Measurements from ENCODE around the gene DMPK.
A peak's percentile ranks its signal among the peaks of the same experiment; 100 is the strongest.
"Not testable (repeated sequence)": the region's sequence is repeated elsewhere in the genome, so short reads cannot be mapped to it uniquely, and the experiment has no call there.

Gene DMPK

DNA sequence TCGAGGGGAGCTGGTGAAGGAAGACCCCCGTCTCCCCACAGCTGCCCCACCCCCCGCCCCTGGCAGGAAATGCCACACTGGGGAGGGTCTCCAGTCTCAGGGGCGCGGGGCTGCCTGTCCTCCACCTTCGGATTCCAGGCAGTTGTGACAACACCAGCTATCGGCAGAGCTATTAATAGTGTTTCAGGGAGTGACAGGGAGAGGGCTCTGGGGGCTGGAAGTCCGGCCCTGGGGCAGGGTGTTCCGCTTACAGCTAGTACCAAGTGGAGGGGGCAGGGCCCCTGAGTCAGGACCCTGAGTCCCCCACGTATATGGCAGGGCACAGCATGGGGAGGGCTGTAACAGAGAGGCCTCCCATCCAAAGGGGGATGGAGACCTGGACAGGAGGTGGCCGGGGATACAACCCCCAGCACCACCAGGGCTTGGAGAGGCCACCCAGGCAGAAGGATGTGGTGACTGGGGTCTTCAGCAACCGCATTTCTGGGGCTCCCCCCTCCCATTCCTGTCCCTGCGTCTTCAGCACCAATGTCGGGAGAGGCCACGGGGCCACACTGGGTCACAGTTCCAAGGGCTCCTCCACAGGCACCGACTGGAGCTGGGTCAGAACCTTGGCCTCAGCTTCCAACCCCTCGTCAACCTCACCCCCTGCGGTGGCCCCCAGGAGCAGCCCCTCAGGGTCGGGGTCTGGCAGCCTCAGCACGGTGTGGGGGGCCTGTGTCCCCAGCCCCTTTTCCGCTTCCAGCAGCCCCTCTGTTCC, 17.2 kb downstream of the DMPK start:
- Histone ChIP-seq H3K36me3 (ENCODE audit: control insufficient read depth, insufficient read depth, low read length, severe bottlenecking) (no peaks in the 10 kb centered on the region), H3K4me1 (ENCODE audit: control insufficient read depth, insufficient read depth, low read length) (peaks cover 28% of the 10 kb centered on the region), H3K9ac (ENCODE audit: low read length) (no peak overlapping the region), H3K27me3 (replicated peaks; ENCODE audit: control insufficient read depth, insufficient read depth, low read length) (no peaks in the 10 kb centered on the region), H3K9me3 (ENCODE audit: control insufficient read depth, low read length) (no peaks in the 10 kb centered on the region), H3K4me3 (ENCODE audit: low read length) (no peak overlapping the region)
- no peak for DNase-seq (ENCODE audit: low read depth)

DNA sequence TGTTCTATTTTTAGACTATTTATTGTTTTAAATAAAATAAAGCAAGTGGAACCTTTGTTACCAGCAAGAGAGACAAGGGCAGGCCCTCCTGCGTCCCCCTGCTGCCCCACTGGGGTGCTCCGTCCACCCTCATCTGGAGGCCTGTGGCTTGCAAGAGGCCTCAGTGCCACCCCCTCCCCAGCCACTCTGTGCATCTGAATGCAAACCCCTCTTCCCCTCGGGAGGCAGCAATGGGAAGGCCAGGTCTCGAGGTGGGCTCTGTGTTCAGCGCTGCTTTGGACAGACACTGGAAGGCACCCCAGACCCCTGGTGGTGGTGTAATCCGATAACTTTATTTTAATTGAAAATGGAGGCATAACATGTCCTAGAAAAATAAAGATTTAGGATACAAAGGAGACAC, 17.8 kb downstream of the DMPK start:
- Histone ChIP-seq H3K27me3 (replicated peaks; ENCODE audit: control insufficient read depth, insufficient read depth, low read length) (no peaks in the 10 kb centered on the region), H3K9me3 (ENCODE audit: control insufficient read depth, low read length) (no peaks in the 10 kb centered on the region), H3K4me3 (ENCODE audit: low read length) (no peak overlapping the region), H3K4me1 (ENCODE audit: control insufficient read depth, insufficient read depth, low read length) (peaks cover 23% of the 10 kb centered on the region), H3K9ac (ENCODE audit: low read length) (peak overlapping the region; percentile 24), H3K36me3 (ENCODE audit: control insufficient read depth, insufficient read depth, low read length, severe bottlenecking) (no peaks in the 10 kb centered on the region)
- DNase-seq (ENCODE audit: low read depth): no peak

GRCh38 chr19:45763691-45764294, 18.5 kb downstream of the DMPK start:
- Histone ChIP-seq H3K9me3 (ENCODE audit: control insufficient read depth, low read length) (no peaks in the 10 kb centered on the region), H3K27me3 (replicated peaks; ENCODE audit: control insufficient read depth, insufficient read depth, low read length) (peaks cover 4% of the 10 kb centered on the region), H3K4me3 (ENCODE audit: low read length) (no peak overlapping the region), H3K36me3 (ENCODE audit: control insufficient read depth, insufficient read depth, low read length, severe bottlenecking) (no peaks in the 10 kb centered on the region), H3K9ac (ENCODE audit: low read length) (peak overlapping the region; percentile 24), H3K4me1 (ENCODE audit: control insufficient read depth, insufficient read depth, low read length) (peaks cover 23% of the 10 kb centered on the region)
- DNase-seq (ENCODE audit: low read depth): no peak

GRCh38 chr19:45762870-45763631, 19.2 kb downstream of the DMPK start:
- Histone ChIP-seq H3K9ac (ENCODE audit: low read length) (no peak overlapping the region), H3K4me1 (ENCODE audit: control insufficient read depth, insufficient read depth, low read length) (peaks cover 23% of the 10 kb centered on the region), H3K4me3 (ENCODE audit: low read length) (no peak overlapping the region), H3K9me3 (ENCODE audit: control insufficient read depth, low read length) (no peaks in the 10 kb centered on the region), H3K36me3 (ENCODE audit: control insufficient read depth, insufficient read depth, low read length, severe bottlenecking) (no peaks in the 10 kb centered on the region), H3K27me3 (replicated peaks; ENCODE audit: control insufficient read depth, insufficient read depth, low read length) (peaks cover 5% of the 10 kb centered on the region)
- DNase-seq (ENCODE audit: low read depth): no peak

GRCh38 chr19:45761714-45762113, 20.6 kb downstream of the DMPK start:
- Histone ChIP-seq H3K27me3 (replicated peaks; ENCODE audit: control insufficient read depth, insufficient read depth, low read length) (peaks cover 5% of the 10 kb centered on the region), H3K9ac (ENCODE audit: low read length) (no peak overlapping the region), H3K4me3 (ENCODE audit: low read length) (no peak overlapping the region), H3K4me1 (ENCODE audit: control insufficient read depth, insufficient read depth, low read length) (peaks cover 18% of the 10 kb centered on the region), H3K9me3 (ENCODE audit: control insufficient read depth, low read length) (no peaks in the 10 kb centered on the region), H3K36me3 (ENCODE audit: control insufficient read depth, insufficient read depth, low read length, severe bottlenecking) (no peaks in the 10 kb centered on the region)
- no peak for DNase-seq (ENCODE audit: low read depth)

DNA sequence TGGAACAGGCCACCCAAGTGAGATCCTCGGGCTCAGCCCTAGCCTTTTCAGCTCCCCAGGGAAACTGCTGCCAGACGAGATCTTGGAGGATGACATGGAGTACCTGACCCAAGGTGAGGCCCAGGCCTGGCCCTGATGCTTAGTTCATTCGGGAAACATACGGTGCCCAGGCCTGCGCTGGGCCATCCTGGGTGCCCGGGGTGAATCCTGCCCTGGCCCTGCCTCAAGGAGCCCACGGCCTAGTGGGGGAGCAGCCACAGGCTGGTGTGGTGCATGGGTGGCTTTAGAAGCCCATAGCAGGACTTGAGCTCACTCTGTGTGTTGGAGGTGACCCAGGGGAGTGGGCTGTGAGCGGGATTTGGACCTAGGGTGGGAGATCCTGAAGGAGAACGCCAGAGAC, 23.4 kb downstream of the DMPK start:
- Histone ChIP-seq H3K27me3 (replicated peaks; ENCODE audit: control insufficient read depth, insufficient read depth, low read length) (peaks cover 5% of the 10 kb centered on the region), H3K9ac (ENCODE audit: low read length) (no peak overlapping the region), H3K4me3 (ENCODE audit: low read length) (no peak overlapping the region), H3K4me1 (ENCODE audit: control insufficient read depth, insufficient read depth, low read length) (peaks cover 2% of the 10 kb centered on the region), H3K36me3 (ENCODE audit: control insufficient read depth, insufficient read depth, low read length, severe bottlenecking) (no peaks in the 10 kb centered on the region), H3K9me3 (ENCODE audit: control insufficient read depth, low read length) (no peaks in the 10 kb centered on the region)
- no peak for DNase-seq (ENCODE audit: low read depth)

DNA sequence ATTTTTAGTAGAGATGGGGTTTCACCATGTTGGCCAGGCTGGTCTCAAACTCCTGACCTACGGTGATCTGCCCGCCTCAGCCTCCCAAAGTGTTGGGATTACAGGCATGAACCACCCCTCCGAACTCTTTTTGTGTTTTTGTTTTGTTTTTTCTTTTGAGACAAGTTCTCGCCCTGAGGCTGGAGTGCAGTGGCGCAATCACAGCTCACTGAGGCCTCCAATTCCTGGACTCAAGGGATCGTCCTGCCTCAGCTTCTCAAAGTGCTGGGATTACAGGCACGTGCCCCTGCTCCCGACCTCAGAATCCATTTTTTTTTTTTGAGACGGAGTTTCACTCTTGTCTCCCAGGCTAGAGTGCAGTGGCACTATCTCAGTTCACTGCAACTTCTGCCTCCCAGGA, 24.6 kb downstream of the DMPK start:
- peaks cover 5% of the 10 kb centered on the region for H3K27me3 ChIP-seq (replicated peaks; ENCODE audit: control insufficient read depth, insufficient read depth, low read length)
- H3K9me3 ChIP-seq (ENCODE audit: control insufficient read depth, low read length): no peaks in the 10 kb centered on the region
- no peak overlapping the region for H3K4me3 ChIP-seq (ENCODE audit: low read length)
- H3K36me3 ChIP-seq (ENCODE audit: control insufficient read depth, insufficient read depth, low read length, severe bottlenecking): no peaks in the 10 kb centered on the region
- no peaks in the 10 kb centered on the region for H3K4me1 ChIP-seq (ENCODE audit: control insufficient read depth, insufficient read depth, low read length)
- DNase-seq (ENCODE audit: low read depth): peak; percentile 69
- H3K9ac ChIP-seq (ENCODE audit: low read length): no peak overlapping the region

DNA sequence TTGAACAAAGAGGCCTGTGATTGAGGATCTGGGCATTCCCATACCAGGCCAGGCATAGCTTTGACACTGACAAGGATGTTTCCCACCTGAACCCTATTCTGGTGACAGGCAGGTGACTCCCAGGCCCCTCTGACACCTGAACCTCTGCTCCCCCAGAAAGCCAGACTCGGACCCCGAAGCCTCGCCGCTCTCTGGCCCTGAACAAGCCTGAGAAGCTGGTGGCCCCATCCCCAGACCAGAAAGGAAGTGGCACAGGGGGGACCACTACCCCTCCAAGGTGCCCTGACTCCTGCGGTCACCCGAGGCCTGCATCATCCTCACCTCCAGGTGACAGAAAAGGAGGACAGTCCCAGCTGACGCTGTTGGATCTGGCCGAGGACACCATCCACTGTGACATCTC, 28.0 kb downstream of the DMPK start:
- H3K4me3 ChIP-seq (ENCODE audit: low read length): no peak overlapping the region
- H3K36me3 ChIP-seq (ENCODE audit: control insufficient read depth, insufficient read depth, low read length, severe bottlenecking): no peaks in the 10 kb centered on the region
- no peaks in the 10 kb centered on the region for H3K4me1 ChIP-seq (ENCODE audit: control insufficient read depth, insufficient read depth, low read length)
- DNase-seq (ENCODE audit: low read depth): no peak
- H3K9ac ChIP-seq (ENCODE audit: low read length): no peak overlapping the region
- H3K9me3 ChIP-seq (ENCODE audit: control insufficient read depth, low read length): no peaks in the 10 kb centered on the region
- peaks cover 5% of the 10 kb centered on the region for H3K27me3 ChIP-seq (replicated peaks; ENCODE audit: control insufficient read depth, insufficient read depth, low read length)

- Histone ChIP-seq H3K27me3 (replicated peaks; ENCODE audit: control insufficient read depth, insufficient read depth, low read length) (no peaks in the 10 kb centered on the region), H3K4me1 (ENCODE audit: control insufficient read depth, insufficient read depth, low read length) (no peaks in the 10 kb centered on the region), H3K36me3 (ENCODE audit: control insufficient read depth, insufficient read depth, low read length, severe bottlenecking) (no peaks in the 10 kb centered on the region), H3K9ac (ENCODE audit: low read length) (no peak overlapping the region), H3K4me3 (ENCODE audit: low read length) (no peak overlapping the region), H3K9me3 (ENCODE audit: control insufficient read depth, low read length) (no peaks in the 10 kb centered on the region)
- peak; percentile 16 for DNase-seq (ENCODE audit: low read depth)
These were observed 28.7 kb downstream of the DMPK start for GRCh38 chr19:45753548-45753947.

GRCh38 chr19:45752639-45753038, 29.7 kb downstream of the DMPK start:
- Histone ChIP-seq H3K4me1 (ENCODE audit: control insufficient read depth, insufficient read depth, low read length) (no peaks in the 10 kb centered on the region), H3K4me3 (ENCODE audit: low read length) (no peak overlapping the region), H3K27me3 (replicated peaks; ENCODE audit: control insufficient read depth, insufficient read depth, low read length) (no peaks in the 10 kb centered on the region), H3K36me3 (ENCODE audit: control insufficient read depth, insufficient read depth, low read length, severe bottlenecking) (no peaks in the 10 kb centered on the region), H3K9ac (ENCODE audit: low read length) (no peak overlapping the region), H3K9me3 (ENCODE audit: control insufficient read depth, low read length) (no peaks in the 10 kb centered on the region)
- no peak for DNase-seq (ENCODE audit: low read depth)

- DNase-seq (ENCODE audit: low read depth); H3K9ac ChIP-seq (ENCODE audit: low read length); H3K27me3 ChIP-seq (replicated peaks; ENCODE audit: control insufficient read depth, insufficient read depth, low read length); H3K9me3 ChIP-seq (ENCODE audit: control insufficient read depth, low read length); H3K4me1 ChIP-seq (ENCODE audit: control insufficient read depth, insufficient read depth, low read length); H3K4me3 ChIP-seq (ENCODE audit: low read length); H3K36me3 ChIP-seq (ENCODE audit: control insufficient read depth, insufficient read depth, low read length, severe bottlenecking): not testable (repeated sequence)
These were observed 30.8 kb downstream of the DMPK start for GRCh38 chr19:45751483-45751882.

Data from adipocyte (in vitro differentiated cells).